Stimulated activated CD8-positive, alpha-beta memory T cell treated with anti-CD3 and anti-CD28 coated beads, Interleukin-15, amount 100 ng/mL, for 4 hours (primary cell): ENCODE data around the gene CFAP410.

ENCODE experiments used
- DNase-seq, 2 donors: peaks; one replicate each; pipeline ENCODE4 v3.0.0-alpha.2; 2020; ENCODE audit warnings: low read depth in 2 of 2

The CFAP410 gene

DNA sequence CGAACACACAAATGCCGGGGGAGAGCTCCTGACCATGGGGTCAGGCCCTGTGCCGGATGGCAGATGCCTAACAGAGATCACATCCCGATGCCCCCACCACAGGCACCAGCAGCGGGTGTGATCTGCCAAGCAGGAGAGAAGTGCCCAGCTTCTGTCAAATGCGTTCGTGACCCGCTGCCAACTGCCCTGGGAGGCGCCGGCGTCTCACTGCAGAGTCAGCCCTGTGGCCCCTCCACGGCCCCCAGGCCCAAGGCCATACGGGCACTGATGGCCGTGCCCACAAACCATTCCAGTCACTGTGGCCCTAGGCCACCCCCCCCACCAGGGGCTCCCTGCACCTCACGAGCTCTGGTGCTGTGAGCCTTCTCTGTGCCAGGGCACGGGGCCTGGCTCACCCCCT, 8.0 kb downstream of the CFAP410 start:
- no peak for DNase-seq

DNA sequence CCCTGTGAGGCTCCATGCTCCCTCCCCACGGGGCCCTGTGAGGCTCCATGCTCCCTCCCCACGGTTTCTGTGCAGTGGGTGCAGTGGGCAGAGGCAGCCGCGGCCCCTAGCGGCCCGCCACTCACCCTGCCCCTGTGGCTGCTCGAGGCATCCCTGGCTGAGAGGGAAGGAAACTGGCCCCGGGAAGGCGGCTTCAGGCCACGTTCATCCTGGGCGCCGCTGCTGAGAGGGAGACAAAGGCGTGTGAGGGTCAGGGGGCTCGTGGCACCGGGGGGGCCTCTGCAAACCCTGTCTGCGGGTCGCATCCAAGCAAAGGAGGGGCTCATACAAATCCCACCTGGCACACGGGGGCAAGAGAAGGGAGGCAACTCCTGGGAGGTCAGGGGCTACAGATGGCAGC, 8.5 kb downstream of the CFAP410 start:
- no peak for DNase-seq

DNA sequence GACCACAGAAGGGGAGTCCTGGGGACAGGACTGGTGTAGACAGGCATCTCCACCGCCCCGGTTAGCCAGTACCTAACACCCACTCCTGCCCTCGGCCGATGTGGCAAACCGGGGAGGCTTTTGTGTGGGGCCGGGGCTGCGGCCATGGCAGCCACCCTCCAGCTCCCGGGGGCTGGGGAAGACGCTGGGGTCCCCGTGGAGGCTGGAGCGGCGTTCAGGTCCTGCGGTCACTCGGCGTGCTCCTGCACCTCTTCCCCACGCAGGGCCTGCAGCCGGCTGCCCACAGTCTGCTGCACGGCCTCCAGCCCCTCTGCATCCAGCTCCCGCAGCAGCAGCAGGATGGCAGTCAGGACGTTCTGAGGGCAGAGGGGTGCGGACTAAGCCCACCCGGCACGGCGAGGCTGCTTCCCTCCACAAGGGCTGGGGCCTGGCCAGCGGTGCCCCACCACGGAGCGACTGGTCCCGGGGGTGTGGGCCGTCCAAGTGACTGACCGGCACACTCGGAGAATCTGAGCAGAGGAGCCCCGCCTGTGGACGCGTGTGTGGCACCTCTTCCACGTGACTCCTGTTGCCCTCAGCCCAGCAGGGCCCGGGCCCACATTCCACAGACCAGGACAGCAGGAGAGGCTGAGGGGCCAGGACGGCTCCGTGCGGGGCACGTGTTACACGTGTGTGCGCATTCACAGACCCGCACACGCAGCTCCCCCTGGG, 9.1 kb downstream of the CFAP410 start:
- no peak for DNase-seq

DNA sequence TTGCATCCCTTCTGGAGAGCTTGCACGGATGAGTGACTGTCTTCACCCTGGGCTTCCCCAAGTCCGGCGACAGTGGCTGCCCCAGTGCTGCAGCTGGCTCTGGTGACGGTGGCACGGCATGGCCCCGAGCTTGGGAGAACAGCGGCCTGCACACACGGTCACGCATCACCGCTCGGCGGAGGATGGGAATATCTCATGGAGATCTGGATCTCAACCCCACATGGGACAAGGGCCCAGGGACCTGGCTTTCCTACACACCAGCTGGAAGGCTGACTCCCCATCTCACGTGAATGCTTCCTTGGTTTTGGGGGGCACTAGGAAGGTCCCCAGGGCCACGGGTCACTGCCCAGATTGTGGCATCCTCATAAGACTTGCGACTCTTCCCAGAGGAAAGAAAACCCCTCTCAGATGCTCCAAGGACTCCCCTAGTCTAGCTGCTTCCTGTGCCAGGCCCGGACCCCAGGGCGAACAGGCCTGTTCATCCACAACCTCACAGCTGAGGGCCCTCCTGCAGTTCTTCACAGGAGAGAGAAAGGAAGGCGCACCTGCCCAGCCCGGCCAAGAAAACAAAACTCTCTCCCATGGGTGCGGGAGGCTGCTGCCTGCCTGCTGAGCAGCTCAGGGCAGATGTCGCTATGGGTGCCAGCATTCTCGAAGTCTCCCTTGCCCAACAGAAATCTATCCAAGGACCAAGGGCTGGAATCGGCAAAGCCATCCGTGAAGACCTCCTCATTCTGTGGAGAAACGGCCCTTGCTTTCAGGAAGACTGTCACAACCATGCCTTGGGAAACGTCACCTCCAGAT, 9.9 kb downstream of the CFAP410 start:
- DNase-seq = no peak

DNA sequence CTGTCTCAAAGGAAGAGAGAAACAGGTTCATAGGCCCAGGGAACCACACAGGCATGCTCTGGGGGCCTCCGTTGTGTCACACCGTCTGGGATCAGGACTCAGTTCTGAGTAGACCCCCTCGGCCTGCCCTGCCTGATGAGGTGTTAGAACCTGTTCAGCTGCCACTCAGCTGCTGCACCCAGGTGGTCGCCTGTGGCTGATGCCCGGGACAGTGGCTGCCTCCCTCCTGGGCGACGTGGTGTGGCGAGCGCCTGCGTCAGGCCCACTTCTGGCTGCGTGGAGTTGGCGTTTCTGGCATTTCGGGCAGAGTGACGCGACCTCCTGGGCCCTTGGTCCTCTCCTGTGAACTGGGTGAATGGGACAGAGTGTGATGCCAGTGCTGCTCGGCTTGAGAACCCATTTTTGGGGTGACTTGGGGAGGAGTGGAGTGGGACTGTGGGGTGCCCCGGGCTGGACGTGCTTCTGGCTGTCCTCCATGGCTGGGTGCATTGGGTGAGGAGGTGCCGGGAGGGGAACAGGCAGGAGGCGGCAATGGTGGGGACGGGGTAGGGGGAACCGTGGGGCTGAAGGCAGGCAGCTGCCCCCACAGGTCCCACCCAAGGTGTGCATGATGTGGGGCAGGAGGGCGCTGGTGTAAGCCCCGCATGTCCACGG, 10.8 kb downstream of the CFAP410 start:
- no peak for DNase-seq

DNA sequence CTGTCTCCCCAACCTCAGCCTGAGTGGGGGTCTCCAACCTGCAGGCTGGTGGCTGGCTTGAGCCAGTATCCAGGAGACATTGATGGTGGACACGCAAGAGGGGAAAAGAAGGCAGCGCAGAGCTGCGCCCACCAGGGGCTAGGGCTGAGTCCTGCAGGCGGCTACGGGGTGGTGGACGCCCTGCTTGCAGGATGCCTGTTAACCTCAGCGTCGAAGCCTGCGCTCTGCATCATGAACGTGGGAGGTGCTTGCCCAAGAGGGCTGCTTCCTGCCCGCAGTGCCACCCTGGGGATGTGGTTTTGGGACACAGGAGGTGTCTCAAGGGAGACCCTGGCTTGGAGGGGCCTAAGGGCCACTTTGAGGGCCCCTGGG, 11.6 kb downstream of the CFAP410 start:
- no peak for DNase-seq

DNA sequence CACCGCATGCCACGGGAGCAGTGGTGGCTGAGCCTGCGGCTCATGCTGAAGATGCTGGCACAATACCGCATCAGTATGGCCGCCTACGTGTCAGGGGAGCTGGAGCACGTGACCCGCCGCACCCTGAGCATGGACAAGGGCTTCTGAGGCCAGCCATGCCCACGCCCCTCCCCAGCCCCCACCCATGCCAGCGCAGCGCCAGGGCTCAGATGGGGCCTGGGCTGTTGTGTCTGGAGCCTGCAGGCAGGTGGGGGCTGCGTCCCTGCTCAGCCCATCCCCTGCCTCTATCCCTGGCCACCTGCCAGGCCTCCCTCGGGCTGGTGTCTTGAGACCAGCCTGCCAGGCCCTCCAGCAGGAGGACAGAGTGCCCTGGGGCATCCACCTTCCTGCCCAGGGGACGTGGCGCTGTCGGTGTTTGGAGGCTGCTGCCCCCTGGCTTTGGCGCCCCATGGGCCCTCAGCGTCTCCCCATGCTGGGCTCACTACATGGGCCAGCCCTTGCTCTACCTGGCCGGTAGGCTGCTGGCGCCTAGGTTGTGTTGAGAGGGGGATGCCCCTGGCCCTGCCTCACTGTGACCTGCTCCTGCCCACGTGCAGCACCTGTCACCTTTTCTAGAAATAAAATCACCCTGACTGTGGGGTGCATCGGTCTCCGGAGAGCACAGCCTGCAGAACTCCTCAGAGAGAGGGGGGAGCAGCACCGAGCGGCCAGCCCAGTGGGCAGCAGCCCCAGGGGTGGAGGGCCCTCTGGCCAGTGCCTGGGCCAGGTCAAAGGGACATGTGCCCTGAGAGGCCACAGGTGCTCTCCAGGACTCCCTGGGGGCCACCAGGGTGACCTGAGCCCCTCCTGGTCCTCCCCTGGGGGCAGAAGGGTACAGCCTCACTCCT, 12.2 kb downstream of the CFAP410 start:
- no peak for DNase-seq

DNA sequence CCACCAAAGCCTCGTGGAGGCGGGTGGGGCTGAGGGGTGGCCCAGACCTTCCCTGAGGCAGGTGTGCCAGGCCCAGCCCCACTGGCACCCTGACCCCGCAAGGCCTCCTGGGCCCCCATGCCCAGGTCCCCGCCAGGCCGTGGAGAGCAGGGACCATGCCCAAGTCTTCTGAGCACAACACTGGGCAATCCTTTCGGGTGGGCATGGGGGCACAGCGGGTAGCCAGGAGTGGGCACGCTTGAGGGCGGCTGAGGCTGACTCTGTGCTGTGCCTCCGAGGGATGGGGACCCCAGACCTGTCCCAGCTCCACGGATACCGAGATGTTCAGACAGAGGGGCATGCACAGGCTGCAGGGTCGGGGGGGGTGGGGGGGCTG, 12.9 kb downstream of the CFAP410 start:
- no peak for DNase-seq

DNA sequence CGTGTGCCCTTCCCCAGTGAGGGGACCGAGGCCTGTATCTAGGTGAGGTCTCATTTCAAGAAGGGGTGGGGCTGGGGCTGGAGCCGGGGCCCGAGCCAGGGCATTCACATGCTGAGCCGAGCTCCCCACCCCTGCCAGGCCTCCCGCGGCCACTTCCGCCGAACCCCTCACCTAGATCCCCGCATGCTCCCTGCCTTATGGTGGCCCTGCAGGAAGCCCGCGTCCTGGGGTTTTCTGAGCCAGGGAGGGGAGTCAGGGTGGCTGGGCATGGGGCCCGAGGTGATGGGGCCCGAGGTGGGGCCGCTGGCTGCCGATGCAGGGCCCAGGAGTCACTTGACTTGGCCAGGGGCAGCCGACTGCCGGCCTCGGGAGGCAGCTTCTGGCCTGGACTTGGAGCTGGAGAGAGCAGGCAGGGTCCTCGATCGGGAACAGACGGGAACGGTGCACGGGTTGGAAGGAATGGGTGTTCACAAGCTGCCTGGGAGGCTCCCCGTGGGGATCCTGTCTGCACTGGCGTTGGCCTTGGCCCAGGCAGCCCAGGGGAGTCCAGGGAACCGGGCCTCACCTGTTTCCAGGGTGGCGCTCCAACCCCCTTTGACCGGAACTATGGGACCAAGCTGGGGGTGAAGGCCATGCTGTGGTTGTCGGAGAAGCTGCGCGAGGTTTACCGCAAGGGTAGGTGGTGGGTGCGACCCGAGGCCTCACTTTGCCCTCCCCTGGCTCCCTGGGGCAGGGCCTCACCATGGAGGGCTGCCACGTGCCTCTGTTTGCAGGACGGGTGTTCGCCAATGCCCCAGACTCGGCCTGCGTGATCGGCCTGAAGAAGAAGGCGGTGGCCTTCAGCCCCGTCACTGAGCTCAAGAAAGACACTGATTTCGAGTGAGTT, 13.6 kb downstream of the CFAP410 start:
- DNase-seq = no peak

DNA sequence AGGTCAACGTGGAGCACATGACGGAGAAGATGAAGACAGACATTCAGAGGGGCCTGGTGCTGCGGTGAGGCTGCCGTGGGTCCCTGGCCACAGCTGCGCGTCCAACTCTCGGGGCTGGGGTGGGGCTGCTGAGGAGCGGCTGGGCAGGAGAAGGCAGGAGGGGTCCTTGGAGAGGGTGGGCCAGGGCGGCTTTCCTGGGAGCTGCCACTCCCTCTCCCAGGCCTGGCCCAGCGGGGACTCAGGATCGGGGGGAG, 14.4 kb downstream of the CFAP410 start:
- DNase-seq = no peak

DNA sequence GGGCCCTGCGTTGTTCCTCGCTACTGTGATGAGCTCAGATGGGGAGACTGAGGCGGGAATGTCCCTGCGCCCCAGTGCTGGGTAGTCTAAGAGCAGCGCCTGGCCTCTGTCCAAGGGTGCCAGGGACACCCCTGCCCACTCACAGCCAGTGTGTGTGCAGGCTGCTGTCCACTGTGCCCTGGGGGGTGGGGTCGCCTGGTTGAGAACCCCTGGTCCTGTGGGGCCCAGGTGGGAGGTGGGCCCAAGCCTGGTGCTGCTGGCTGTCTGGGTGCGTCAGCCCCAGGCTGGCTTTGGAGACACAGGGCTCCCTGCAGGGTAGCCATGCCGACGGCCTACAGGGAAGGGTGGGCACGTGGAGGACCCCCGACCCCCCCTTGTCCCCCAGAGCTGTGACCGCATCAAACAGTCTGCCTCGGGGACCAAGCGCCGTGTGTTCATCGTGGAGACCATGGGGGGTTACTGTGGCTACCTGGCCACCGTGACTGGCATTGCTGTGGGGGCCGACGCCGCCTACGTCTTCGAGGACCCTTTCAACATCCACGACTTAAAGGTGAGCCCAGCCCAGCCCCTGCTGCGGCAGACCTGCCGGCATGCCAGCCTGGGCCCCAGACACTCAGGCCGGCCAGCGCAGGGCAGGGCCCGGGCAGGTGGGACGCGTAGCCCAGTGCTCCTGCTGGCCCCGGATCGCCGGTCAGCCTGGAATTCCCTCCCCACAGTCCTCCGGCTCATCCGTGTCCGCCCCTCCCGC, 14.9 kb downstream of the CFAP410 start:
- DNase-seq = no peak

DNA sequence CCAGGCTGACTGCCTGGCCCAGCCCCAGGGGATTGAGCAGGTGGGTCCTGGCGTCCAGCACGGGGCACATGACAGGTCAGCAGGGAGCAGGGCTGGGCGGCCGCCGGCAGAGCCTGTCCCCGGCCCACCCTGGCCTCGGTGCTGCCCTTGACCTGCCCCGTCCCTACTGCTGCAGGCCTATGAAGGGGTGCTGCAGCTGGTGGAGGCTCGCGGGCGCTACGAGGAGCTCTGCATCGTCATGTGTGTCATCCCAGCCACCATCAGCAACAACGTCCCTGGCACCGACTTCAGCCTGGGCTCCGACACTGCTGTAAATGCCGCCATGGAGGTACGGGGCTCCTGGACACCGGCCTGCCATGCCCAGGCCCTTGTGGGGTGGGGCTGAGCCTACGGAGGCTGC, 15.6 kb downstream of the CFAP410 start:
- DNase-seq = no peak

DNA sequence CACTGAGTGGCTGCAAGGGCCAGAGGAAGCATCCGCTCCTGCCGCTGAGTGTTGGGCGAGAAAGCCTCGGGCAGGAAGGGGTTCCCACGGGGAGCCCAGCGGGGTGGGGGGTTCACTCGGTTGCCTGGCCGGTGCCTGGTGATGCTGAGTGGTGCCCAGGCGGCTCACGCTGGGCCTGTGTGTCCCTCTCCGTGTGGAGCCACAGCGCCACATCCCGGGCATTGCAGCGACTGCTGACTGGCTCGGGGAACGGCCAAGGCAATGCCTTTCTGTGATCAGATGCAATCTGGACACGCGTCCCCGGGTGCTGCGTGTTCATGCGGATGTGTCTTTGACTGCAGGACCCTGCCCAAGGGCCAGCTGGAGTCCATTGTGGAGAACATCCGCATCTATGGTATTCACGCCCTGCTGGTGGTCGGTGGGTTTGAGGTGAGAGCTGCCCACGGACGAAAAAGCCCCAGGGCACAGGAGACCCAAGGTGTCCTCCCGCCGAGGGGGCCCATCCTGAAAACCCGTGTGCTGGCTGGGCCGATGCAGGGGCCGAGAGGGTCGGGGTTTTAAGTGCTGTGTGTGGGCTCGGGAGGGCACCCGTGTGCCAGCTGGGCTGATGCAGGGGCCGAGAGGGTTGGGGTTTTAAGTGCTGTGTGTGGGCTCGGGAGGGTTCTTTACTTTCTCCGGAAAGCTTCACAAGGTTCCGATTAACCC, 16.4 kb downstream of the CFAP410 start:
- no peak for DNase-seq

DNA sequence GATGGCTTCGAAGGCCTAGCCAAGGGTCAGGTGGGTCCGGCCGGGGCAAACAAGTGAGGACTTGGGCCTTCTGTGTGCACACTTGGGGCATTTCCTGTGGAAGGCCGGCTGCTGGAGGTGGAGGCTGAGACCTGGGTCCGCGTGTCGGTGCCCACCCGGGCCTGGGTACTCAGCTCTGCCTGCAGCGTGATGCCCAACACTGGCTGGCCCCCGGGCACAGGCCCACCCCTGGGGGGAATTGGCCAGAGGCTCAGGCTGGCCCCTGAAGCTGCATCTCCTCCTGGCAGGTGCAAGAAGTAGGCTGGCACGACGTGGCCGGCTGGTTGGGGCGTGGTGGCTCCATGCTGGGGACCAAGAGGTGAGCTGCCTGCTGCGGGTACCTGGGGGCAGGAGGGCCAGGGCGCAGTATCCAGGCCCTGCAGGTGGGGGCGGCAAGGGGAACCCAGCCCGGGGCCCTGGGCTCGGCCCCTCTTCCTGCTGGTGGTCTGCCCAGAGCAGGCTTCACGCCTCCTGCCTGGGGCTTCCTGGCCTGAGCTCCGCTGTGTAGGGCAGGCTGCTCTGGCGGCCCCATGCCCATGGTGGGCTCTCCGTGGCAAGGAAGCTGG, 17.2 kb downstream of the CFAP410 start:
- no peak for DNase-seq

DNA sequence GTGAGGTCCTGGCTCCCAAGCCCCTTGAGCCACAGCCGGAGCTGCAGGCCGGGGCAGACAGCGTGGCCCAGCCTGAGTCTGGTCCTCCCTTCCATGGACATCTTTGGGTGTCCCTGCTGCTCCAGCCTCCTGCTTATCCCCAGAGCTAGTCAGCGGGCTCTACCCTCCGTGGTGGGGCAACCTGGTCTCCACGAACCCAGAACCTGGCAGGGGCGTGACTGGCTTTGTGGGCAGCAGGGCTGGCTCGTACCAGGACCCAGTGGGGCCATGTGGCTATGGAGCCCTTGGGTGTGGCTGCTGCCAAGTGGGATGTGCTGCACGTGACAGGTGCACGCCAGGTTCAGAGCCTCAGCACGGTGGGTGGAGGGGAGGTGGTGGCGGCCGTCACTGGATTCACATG, 18.3 kb downstream of the CFAP410 start:
- no peak for DNase-seq

DNA sequence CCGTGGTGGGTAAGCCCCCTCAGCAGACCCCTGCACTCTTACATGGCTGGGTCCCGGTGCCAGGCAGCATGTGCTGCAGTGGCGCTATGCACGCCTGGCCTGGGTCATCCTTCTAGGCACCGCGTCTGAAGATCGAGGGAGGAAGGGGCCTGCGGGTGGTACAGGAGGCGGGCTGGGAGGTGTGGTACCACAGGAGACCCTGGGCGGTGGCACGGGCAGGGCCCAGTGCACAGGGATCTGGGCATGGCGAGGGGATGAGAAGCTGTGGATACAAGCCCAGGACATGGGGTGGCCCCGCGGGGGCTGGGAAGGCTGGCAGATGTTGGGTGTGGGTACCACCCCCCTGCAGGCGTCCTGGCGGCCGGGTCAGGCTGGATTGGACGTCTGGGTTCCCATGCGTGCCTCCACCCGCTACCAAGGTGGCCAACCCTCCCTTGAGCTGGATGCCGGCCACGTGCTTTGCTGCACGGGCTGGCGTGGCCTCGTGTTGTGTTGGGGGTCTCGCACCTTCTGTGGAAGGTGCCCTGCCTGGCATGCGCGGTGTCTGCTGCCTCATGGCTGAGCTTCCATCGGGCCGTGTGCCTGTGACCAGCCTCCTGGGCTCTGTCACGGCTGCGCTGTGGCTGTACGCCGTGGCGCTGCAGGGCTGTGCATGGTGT, 19.7 kb downstream of the CFAP410 start:
- no peak for DNase-seq

DNA sequence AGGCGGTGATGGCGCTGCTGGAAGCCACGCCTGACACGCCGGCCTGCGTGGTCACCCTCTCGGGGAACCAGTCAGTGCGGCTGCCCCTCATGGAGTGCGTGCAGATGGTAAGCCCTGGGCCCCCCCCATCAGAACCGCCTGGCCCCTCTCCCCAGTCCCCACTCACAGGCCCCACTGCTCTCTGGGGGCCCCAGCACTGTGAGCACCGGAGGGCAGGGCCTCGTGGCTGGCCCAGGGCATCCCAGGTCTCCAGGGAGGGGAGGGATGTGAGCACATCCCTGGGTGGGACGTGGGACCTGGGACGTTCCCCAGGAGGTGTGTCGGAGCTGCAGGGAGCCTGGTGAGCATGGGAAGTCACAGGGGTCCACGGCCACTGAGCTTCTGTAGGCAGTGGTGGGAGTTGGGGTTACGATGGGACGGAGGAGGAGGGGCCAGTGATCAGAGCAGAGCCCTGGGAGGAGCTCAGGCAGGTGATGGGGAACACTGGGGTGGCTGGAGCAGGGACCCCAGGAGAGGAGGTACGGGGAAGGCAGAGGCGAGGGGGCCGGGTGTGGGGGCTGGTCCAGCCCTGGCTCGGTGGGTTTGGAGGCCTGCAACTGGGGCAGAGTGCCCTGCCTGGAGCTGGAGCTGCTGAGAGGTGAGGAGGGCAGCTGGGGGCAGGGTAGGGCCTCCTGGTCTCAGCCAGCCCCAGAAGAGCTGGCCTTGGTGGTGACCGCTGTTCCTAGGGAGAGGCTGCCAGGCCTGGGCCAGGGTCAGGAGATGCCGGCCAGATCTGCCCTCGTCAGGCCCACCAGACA, 20.5 kb downstream of the CFAP410 start:
- DNase-seq = no peak

DNA sequence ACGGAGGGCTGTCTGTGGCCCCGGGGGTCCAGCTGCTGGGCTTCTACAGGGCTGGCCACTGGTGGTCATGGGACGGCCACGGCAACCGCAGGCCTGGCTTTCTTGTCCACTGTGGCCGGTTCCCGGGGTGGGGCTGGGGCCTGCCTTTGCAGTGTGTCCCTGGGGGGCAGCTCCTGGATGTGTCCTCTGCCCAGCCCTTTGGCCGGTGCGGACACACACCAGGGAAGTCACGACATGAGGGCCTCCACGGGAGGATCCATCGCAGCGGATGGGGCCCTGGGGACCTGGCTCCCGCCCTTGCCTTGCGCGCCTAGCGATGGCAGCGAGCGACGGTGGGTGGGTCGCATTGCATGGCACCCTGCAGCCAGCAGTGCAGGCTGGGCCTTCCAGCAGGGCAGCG, 21.3 kb downstream of the CFAP410 start:
- no peak for DNase-seq
